BLaER1 (cell line): Measurements from ENCODE around the gene FBXO17.

Experiments used
- H3K27ac ChIP-seq: shearing (Covaris generic); formaldehyde crosslinking; 2 replicates; pipeline ENCODE4 v1.8.1; 2022
- H3K27me3 ChIP-seq: shearing (Covaris generic); formaldehyde crosslinking; 2 replicates; pipeline ENCODE4 v1.8.1; 2022
- H3K36me3 ChIP-seq: shearing (Covaris generic); formaldehyde crosslinking; 2 replicates; pipeline ENCODE4 v1.8.1; 2022
- H3K4me1 ChIP-seq: shearing (Covaris generic); formaldehyde crosslinking; 2 replicates; pipeline ENCODE4 v1.8.1; 2022
- H3K4me2 ChIP-seq: shearing (Covaris generic); formaldehyde crosslinking; 2 replicates; pipeline ENCODE4 v1.8.1; 2022
- H3K4me3 ChIP-seq: shearing (Covaris generic); formaldehyde crosslinking; 2 replicates; pipeline ENCODE4 v1.8.1; 2022
- H3K9ac ChIP-seq: shearing (Covaris generic); formaldehyde crosslinking; 2 replicates; pipeline ENCODE4 v1.8.1; 2022
- H3K9me3 ChIP-seq: shearing (Covaris generic); formaldehyde crosslinking; 2 replicates; pipeline ENCODE4 v1.8.1; 2022
- H4K20me1 ChIP-seq: shearing (Covaris generic); formaldehyde crosslinking; 2 replicates; pipeline ENCODE4 v1.8.1; 2022
- Cebpa-rat ChIP-seq: shearing (Covaris generic); IDR thresholded peaks from 2 replicates; pipeline ENCODE4 v1.8.1; 2022

FBXO17 gene

DNA sequence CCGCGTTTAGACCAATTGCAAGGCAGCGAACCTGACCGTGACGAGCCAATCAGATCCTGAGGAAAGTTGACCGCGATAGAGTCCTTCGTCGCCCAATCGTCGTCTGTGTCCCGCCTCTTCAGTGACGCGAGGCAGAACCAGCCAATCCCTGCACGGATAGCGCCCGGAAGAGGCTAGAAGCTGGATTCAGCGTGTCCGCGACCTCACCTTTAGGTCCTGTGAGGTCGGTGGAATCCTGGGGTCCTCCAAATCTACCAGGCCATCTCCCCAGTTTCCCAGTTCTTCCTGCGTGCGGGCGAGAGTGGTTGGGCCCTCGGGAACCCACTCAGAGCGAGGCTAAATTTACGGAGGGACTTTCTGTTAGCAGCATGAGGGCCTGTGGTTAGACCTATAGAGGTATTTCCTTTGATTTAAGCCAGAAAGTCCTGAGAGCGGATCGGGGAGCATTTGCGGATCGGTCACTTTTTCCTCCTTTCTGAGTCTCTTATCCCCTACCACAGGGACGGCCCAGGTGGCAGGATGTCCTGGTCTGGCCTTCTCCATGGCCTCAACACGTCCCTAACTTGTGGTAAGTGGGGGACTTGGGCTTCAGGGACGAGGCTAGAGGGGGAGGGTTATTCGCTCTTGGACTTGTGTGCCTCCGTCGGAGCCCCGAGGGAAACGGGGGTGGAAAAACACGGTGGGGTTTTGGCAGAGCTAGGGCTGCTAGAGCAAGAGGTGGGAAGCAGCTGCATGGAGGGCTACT is 44.6 kb downstream of the FBXO17 start, which contains the start of gene MRPS12:
TSS of gene MRPS12 (plus strand) at position 169 of the 745 bp plus-strand sequence. CDS start at position 520, 351 bp downstream.
- Histone ChIP-seq H3K9ac (peak within 1 kb of the TSS; percentile 92), H3K4me1 (peaks cover 30% of the 10 kb centered on the region), H3K9me3 (peaks cover 38% of the 10 kb centered on the region), H3K36me3 (peaks cover 51% of the 10 kb centered on the region), H4K20me1 (peaks cover 15% of the 10 kb centered on the region; the same call in 1 of the 2 replicates), H3K4me3 (peak within 1 kb of the TSS; percentile 90), H3K27me3 (no peaks in the 10 kb centered on the region), H3K27ac (peak within 1 kb of the TSS; percentile 89), H3K4me2 (peak within 1 kb of the TSS; percentile 97)
- TF ChIP-seq Cebpa-rat: no peak

DNA sequence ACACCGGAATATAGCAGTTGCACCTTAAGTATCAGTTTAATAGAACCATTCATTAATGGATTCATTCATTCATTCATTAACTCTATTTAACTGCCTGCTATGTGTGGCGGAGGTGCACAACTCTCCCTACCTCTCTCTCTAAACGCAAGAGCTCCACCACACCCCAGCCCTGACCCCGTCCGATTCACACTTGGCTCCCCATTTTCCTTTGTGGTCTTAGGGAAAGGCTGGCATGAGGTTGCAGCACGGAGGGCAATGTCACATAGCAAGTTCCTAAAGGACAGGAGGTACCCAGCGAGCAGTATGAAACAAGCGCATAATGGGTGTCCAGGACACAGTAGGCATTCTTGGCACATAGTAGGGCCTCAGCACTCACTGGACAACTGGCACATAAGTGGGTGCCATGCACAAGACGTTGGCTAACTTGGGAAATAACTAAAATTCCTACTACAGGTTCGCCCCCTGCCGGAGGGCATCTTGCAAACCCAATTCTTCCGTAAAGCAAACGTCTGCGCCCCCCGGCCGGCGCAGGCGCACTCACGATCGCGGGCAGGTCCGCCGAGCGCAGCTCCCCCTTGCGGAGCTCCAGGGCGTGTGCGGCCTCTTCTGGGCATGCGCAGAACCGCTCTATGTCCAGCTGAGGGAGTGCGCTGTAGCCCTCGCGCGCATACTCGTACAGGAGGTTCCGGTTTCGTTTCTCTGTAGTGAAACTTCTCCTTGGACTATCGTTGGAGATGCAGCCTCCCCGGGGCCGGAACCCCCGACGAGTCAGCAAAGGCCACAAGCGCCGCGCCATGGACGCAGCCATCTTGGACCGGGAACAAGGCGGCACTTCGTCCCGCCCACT is 45.4 kb downstream of the FBXO17 start, which contains the start of gene SARS2:
TSS of gene SARS2 (minus strand) at position 835 of the 847 bp plus-strand sequence. CDS start at position 808, 27 bp downstream.
- H3K27ac ChIP-seq: peak within 1 kb of the TSS; percentile 89
- peaks cover 30% of the 10 kb centered on the region for H3K9me3 ChIP-seq
- no peak for TF ChIP-seq Cebpa-rat
- peak within 1 kb of the TSS; percentile 90 for H3K4me3 ChIP-seq
- peaks cover 15% of the 10 kb centered on the region; the same call in 1 of the 2 replicates for H4K20me1 ChIP-seq
- H3K4me1 ChIP-seq: peaks cover 30% of the 10 kb centered on the region
- H3K27me3 ChIP-seq: no peaks in the 10 kb centered on the region
- peaks cover 51% of the 10 kb centered on the region for H3K36me3 ChIP-seq
- H3K9ac ChIP-seq: peak within 1 kb of the TSS; percentile 92
- H3K4me2 ChIP-seq: peak within 1 kb of the TSS; percentile 97

DNA sequence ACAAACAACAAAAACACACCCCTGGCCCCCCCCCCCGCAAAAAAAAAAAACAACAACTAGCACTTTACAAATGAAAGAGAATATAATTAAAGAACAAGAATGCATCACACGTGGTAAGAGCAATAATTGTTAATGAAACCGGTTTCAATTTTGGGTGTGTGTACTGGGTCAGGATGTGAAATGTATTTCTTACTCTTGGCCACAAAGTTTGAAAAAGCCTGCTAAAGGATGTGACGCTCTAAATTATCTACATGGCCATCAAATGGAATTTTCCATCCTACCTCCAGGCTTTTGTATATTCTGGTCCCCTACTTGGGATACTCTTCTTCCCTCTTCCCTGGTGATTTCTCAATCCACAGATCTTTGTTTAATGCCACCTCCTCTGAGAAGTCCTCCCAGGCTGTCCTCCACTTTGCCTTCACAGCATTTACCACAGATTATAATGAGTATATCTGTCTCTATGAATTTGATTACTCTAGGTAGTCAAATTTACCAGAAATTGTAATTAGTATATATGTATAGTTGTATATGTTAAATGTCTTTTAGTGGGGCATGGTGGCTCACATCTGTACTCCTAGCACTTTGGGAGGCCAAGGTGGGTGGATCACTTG is 47.0 kb downstream of the FBXO17 start:
- Histone ChIP-seq H3K27ac (no peak overlapping the region), H3K4me1 (peaks cover 30% of the 10 kb centered on the region), H3K9ac (no peak overlapping the region), H3K36me3 (peaks cover 51% of the 10 kb centered on the region), H3K9me3 (peaks cover 13% of the 10 kb centered on the region), H3K4me3 (no peak overlapping the region), H3K4me2 (0 out of 2 replicates have a peak overlapping the region, but pooled peaks have one; percentile 89), H3K27me3 (no peaks in the 10 kb centered on the region), H4K20me1 (peaks cover 15% of the 10 kb centered on the region; the same call in 1 of the 2 replicates)
- TF ChIP-seq Cebpa-rat: no peak

DNA sequence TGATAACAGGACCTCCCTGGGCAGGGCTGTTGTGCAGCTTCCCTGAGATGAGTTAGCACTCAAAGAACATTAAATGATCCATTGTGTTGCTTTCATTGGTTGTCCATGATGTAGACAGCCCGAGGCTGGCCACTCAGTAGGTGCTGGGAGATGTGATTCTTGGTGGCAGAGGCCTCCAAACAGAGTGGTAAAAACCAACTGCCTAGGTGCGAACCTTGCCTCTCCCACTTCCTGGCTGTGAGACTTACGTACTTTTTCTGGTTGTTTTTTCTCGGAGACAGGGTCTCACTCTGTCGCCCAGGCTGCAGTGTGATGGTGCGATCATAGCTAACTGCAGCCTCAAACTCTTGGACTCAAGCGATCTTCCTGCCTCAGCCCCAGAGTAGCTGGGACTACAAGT is 51.2 kb downstream of the FBXO17 start:
- no peak for TF ChIP-seq Cebpa-rat
- Histone ChIP-seq H3K4me1 (peaks cover 7% of the 10 kb centered on the region), H3K27me3 (no peaks in the 10 kb centered on the region), H4K20me1 (no peaks in the 10 kb centered on the region), H3K4me3 (no peak overlapping the region), H3K36me3 (peaks cover 58% of the 10 kb centered on the region), H3K4me2 (no peak overlapping the region), H3K9ac (no peak overlapping the region), H3K9me3 (no peaks in the 10 kb centered on the region), H3K27ac (no peak overlapping the region)

DNA sequence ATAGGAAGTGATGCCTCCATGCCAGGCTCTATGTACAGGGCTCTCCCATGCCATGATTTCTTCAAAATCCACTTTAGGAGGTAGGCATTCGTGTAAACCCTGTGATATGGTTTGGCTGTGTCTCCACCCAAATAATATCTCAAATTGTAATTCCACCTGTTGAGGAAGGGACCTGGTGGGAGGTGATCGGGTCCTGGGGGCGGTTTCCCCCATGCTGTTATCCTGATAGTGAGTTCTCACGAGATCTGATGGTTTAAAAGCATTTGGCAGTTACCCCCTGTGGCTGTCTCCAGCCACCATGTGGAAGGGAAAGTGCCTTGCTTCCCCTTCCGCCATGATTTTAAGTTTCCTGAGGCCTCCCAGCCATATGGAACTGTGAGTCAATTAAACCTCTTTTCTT is 53.1 kb downstream of the FBXO17 start:
- Histone ChIP-seq H4K20me1 (no peaks in the 10 kb centered on the region), H3K27me3 (no peaks in the 10 kb centered on the region), H3K9me3 (no peaks in the 10 kb centered on the region), H3K4me2 (no peak overlapping the region), H3K4me1 (no peaks in the 10 kb centered on the region), H3K4me3 (no peak overlapping the region), H3K27ac (no peak overlapping the region), H3K9ac (no peak overlapping the region), H3K36me3 (peaks cover 59% of the 10 kb centered on the region)
- no peak for TF ChIP-seq Cebpa-rat

DNA sequence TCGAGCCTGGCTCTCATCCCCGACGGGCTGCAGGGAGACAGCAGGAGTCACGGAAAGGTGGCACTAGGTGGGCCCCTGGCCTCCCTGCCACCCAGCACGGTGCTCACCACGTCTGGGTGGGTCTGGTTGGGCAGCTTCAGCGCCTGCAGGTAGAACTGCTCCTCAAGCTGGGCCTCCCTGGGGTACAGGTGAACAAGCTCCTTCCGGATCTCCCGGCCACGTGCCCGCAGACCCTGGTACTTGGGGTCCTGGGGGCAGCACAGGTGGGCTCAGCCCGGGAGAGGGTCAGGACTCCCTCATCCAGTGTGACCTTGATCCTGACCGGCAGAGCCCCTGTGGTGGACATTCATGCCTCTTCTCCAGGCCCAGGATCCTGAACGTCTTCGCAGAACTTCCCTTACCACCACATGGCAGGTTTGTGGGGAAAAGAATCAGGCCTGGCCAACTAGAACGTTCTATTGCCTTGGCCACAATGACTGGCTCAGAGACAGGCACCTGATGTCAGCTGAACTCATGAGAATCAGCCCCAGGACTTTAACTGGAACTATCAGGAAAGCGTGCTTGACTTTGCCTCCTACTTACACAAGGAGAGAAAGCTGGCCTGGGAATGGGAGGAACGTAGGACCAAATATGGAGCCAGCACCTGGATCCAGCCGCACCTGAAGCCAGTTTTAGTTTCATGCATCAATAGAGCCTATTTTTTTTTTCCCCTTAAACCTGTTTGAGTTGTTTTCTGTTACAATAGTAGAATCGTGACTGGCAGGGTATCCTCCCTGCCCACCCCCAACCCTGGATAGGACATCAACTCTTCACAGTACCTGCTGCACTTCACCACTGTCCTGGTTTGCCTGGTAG is 53.9 kb downstream of the FBXO17 start:
- H4K20me1 ChIP-seq: no peaks in the 10 kb centered on the region
- no peak overlapping the region for H3K9ac ChIP-seq
- H3K4me3 ChIP-seq: no peak overlapping the region
- no peak for TF ChIP-seq Cebpa-rat
- no peak overlapping the region for H3K27ac ChIP-seq
- H3K27me3 ChIP-seq: no peaks in the 10 kb centered on the region
- peaks cover 56% of the 10 kb centered on the region for H3K36me3 ChIP-seq
- H3K4me1 ChIP-seq: no peaks in the 10 kb centered on the region
- no peaks in the 10 kb centered on the region for H3K9me3 ChIP-seq
- no peak overlapping the region for H3K4me2 ChIP-seq

DNA sequence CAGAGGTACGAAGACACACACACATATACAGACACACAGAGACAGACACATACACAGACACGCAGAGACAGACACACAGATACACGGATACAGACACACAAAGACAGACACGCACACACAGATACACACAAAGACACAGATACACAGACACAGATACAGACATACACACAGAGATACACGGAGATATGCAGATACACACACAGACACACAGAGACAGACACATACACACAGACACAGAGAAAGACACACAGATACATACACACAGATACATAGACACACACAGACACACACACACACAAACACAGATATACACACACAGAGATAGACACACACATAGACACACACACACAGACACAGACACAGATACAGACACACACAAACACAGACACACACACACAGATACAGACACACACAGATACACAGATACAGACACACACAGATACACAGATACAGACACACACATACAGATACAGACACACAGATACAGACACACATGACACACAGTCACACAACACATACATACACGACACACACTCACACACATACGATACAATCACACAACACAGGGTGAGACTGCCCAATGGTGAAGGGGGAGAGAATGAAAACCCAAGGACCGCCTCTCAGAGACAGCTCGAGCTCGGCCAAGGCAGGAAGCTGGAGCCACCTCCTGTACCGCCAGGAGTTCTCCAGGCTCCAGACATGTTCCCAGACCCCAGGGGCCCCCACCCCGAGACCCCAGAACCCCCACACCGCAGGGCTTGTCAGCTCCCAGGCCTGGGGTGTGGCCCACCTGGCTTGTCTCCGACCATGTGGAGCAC is 54.7 kb downstream of the FBXO17 start:
- TF ChIP-seq Cebpa-rat: no peak
- Histone ChIP-seq H3K27me3 (no peaks in the 10 kb centered on the region), H3K9ac (peak overlapping the region; percentile 53; the same call in 1 of the 2 replicates), H3K4me1 (no peaks in the 10 kb centered on the region), H3K4me2 (no peak overlapping the region), H3K4me3 (no peak overlapping the region), H3K27ac (peak overlapping the region; percentile 38; the same call in 1 of the 2 replicates), H4K20me1 (no peaks in the 10 kb centered on the region), H3K36me3 (peaks cover 53% of the 10 kb centered on the region), H3K9me3 (no peaks in the 10 kb centered on the region)
